GM18519 (cell line): ENCODE results near the gene RFC2.
"Not testable (repeated sequence)": the region's sequence is repeated elsewhere in the genome, so short reads cannot be mapped to it uniquely, and the experiment has no call there.

Source experiments
- ATAC-seq: cut with Tn5 transposase; IDR thresholded peaks from one replicate; pipeline ENCODE4 v1.9.1; 2021; ENCODE audit warnings: mild to moderate bottlenecking, moderate library complexity; ENCODE audit not compliant: unreplicated experiment, low FRiP score

Gene RFC2

DNA sequence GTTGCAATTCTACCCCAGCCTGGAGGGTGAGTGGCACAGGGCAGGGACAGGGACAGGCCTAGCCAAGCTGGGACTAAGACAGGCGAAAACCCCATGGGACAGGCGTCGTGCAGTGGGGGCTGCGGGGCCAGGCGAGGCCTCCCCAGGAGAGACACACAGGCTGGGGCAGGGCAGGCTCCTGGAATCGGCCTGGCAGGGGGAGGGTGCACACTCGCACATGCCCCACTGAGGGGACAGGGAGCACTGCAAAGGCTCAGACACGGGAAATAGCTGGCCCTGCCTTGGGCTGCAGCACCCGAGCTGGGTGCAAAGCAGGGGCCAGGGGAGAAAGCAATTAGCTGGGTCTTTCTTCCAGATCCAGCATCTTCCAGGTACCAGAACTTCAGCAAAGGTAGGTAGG, 34.0 kb downstream of the RFC2 start:
- no peak for ATAC-seq

DNA sequence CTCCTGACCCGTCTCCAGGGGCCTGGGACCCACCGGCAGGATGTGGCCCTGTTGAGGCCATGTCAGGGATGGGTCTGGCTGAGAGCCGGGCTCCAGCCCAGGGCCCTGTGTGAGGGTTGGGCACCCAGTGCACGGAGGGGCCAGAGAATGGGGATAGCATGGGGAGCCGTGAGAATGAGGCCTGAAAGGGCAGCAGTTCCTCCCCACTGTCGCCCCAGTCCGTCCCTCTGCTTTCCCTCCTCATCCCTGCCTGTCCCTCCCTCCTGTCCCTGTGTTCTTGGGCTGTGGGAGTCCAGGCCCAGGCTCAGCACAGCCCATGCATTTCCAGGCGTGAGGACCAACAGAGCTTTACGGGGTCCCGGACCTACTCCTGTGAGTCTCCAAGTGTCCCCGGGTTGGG, 34.8 kb downstream of the RFC2 start:
- ATAC-seq, result no peak

DNA sequence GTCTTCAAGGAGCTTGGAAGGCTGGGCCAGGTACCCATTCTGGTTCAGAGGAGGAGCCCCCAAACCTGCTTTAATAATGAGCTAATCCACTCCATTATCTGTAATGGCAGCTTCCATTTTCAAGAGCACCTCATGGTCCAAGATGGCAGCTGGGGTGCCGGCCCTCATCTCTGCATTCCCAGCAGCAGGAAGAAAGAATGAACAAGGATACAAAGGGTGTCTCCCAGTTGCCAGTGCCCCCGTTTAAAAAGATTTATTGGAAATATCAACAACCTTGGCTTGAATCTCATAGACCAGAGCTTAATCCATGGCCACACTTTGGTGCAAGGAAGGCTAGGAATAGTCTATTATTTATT, 35.9 kb downstream of the RFC2 start:
- ATAC-seq, result no peak

DNA sequence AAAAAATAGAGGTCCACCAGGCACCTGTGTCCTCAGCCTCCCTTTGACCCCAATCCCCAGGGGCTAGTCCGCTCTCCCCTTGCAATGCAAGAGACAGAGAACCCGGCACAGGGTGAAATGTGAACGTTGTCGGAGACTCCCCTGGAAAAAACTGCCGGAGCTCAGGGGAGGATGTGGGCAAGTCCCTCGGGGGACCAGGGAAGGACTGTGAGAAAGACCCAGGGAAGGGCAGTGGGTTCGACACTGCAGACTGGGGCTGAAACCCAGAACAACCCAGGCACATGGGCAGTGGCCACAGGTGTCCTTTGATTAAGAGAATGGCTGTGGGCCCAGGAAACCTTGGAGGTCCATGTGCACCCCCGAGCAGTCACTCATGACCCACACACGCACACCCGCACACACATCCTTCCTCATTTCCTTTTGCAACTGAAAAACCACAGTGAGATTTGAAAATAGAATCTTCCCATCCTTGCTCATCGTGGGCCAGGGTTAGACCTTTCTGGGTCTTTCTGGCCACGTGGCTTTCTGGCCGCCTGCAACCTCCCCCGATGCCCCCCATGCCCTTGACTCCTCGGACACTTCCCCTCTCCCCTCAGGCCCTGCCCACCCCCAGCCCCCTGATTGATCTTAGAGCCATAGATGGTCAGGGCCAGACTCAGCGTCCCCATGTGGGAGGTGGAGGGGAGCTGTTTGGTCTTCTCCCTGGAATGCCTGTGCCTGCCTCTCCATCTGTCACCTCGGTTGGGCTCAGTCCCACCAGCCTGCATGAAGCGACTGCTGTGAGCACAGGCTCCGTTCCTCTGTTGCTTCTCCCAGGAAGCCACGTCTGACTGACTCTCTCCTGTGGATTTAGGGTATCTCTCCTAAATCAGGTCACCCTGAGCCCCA, 36.5 kb downstream of the RFC2 start:
- ATAC-seq, result no peak

DNA sequence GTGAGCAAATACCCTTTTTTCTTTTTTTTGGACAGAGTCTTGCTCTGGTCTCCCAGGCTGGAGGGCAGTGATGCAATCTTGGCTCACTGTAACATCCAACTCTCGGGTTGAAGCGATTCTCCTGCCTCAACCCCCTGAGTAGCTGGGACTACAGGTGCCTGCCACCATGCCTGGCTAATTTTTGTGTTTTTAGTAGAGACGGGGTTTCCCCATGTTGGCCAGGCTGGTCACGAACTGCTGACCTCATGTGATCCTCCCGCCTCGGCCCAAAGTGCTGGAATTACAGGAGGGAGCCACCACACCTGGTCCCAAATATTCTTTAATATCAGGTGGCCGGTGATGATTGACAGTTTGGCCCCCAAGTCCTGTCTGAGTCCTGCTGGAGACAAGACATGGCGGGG, 37.8 kb downstream of the RFC2 start:
- no peak for ATAC-seq

DNA sequence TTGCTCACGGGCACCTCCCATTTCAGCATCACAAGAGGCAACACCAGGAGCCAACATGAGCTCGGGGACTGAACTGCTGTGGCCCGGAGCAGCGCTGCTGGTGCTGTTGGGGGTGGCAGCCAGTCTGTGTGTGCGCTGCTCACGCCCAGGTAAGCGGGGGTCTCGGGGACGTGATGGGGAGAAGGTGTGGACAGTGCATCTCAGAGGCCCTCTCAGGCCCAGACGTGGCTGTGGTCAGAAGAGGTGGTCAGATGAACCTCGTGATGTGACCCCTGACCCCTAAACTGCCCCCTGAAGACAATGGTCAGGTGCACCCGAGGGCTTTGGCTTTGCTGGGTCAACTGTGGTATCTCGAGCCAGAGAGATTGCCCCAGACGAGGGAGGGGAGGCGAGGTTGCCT, 38.3 kb downstream of the RFC2 start:
- no peak for ATAC-seq

DNA sequence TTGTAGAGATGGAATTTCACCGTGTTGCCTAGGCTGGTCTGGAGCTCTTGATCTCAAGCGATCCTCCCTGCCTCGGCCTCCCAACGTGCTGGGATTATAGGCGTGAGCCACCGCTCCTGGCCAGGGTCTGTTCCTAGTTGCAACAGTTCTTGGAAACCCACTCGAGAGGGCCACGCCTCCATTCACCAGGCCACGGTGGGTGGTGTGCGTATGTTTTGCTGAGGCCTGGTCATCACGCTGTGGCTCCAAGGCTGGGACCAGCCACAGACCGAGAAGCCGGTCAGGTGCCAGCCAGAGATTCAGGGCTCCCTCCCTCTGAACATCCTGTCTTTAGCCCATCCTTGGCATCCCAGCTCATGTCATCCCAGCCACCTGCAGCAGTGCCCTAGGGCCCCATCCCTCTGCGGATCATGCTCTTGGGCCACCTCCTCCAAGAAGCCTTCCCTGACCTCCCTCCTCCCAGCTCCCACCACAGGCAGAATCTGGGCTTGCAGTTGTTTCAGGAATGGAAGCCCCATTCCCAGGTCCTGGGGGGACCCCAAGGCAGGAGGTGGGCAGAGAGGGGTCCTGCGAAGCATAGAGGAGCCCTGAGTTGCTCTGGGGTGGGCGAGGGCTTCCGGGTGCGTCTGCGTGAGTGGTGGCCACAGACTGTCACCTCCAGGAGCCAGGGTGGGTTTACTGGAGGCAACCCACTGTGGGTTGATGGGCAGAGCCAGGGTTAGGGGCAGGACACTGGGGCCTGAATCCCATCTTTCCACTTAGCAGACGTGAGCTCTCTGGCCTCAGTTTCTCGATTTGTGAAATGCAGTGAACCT, 39.2 kb downstream of the RFC2 start:
- ATAC-seq, result no peak

DNA sequence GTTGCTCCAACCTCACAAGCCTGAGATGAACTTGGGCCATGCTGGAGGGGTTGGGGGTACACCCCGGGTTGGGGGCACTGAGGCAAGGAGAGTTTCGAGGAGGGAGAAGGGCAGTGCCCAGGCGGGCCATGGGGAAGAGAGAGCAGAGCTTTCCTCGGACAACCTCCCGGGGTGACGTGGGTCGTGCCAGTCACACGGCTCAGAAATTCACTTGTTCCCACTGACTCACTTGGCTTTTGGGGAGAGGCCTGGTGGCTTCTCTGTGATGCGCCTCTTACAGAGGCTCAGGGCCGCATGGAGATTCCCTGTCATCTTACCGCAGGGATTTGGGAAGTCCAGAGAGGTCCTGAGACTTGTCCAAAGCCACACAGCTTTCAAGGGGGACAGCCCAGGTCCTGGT, 41.5 kb downstream of the RFC2 start:
- ATAC-seq, result no peak

DNA sequence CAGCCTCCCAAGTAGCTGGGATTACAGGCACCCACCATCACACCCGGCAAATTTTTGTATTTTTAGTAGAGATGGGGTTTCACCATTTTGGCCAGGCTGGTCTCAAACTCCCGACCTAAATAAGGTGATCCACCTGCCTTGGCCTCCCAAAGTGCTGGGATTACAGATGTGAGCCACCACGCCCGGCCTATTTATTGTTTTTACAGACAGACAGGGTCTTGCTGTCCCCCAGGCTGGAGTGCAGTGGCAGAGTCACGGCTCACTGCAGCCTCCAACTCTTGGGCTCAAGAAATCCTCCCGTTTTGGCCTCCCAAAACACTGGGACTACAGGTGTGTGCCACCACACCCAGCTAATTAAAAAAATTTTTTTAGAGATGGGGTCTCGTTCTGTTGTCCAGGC, 46.0 kb downstream of the RFC2 start:
- ATAC-seq, result not testable (repeated sequence)

DNA sequence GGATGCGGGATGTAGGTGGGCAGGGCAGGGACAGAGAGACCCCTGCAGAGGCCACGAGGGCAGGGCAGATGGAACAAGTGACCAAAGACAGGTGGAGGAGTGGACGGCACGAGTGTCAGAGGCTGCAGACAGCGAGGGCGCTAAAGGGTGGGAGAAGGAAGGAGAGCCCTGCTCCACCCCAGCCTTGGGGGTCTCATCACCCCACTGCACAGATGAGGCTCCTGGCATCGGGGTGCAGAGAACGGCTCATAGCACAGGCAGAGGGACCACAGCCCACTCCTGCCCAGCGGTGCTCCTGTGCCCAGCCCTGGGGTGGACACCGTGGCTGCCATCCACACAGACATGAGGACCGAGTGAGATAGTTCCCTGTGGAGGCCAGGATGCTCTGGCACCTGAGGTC, 46.6 kb downstream of the RFC2 start:
- ATAC-seq, result no peak

DNA sequence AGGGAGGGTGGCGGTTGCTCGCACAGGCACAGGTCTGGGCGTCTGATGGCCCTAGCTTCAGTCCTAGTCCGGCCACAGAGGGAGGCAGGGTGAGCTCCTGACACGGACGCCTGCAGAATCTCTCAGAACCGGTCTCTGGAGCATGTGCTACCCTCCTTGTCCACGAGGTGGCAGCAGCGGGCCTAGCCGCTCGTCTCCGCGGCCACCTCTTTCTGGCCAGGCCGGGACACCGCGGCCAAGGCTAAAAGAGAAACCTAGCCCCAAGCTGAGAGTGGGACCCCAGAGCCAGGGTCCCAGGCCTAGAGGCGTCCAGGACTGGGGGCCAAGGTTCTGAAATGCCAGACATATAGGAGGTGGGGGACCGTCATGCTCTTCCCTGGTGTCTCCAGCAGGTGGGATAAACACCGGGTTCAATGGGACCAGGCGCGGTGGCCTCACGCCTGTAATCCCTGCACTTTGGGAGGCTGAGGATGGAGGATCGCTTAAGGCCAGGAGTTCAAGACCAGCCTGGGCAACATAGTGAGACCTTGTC, 47.5 kb downstream of the RFC2 start:
- no peak for ATAC-seq

DNA sequence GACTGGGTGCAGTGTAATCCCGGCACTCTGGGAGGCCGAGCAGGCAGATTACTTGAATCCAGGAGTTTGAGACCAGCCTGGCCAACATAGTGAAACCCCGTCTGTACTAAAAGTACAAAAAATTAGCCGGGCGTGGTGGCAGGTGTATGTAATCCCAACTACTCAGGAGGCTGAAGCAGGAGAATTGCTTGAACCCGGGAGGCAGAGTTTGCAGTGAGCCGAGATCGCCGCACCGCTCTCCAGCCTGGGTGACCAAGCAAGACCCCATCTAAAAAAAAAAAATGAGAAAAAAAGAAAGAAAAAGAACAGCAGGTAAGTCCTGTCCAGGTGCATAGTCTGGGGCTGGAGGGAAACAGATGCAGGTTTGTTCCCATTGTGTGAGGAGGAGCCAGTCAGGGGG, 48.1 kb downstream of the RFC2 start:
- not testable (repeated sequence) for ATAC-seq

DNA sequence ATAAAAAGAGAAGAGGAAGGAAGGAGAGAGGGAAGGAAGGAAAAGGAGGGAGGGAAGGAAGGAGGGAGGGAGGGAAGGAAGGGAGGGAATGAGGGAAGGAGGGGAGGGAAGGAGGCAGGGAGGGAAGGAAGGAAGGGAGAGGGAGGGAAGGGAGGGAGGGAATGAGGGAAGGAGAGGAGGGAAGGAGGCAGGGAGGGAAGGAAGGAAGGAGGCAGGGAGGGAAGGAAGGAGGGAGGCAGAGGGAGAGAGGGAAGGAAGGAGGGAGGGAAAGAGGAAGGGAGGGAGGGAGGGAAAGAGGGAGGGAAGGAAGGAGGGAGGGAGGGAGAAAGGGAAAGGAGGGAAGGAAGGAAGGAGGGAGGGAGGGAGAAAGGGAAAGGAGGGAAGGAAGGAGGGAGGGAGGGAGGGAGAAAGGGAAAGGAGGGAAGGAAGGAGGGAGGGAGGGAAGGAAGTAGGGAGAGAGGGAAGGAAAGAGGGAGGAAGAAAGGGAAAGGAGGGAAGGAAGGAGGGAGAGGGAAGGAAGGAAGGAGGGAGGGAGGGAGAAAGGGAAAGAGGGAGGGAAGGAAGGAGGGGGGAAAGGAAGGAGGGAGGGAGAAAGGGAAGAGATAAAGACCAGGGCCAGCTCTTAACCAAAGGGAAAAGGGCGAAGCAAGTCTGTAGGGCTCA, 50.1 kb downstream of the RFC2 start:
- ATAC-seq, result no peak

DNA sequence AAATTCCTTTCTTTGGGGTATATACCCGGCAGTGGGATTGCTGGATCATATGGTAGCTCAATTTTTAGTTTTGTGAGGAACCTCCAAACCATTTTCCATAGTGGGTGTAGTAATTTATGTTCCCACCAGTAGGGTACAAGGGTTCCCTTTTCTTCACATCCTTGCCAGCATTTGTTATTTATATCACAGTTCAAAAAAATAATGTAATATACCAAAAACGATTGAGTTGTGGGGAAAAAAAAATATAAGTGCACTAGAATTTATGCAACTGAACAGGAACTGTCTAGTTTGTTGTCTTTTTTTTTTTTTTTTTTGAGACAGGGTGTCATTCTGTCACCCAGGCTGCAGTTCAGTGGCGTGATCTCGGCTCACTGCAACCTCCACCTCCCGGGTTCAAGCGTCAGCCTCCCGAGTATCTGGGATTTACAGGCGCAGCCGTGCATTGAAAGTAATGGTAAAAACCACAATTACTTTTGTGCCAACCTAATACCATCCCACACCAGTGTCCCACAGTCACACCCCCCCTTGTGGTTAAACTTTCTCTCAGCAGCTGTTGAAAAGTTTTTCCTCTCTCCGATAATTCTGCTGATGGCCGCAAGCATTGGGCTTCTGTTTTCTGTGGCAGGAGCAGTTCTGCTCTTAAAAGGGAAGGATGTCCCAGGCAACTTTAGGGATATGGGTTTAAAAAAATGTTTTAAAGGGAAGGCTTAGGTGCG, 51.2 kb downstream of the RFC2 start:
- no peak for ATAC-seq

DNA sequence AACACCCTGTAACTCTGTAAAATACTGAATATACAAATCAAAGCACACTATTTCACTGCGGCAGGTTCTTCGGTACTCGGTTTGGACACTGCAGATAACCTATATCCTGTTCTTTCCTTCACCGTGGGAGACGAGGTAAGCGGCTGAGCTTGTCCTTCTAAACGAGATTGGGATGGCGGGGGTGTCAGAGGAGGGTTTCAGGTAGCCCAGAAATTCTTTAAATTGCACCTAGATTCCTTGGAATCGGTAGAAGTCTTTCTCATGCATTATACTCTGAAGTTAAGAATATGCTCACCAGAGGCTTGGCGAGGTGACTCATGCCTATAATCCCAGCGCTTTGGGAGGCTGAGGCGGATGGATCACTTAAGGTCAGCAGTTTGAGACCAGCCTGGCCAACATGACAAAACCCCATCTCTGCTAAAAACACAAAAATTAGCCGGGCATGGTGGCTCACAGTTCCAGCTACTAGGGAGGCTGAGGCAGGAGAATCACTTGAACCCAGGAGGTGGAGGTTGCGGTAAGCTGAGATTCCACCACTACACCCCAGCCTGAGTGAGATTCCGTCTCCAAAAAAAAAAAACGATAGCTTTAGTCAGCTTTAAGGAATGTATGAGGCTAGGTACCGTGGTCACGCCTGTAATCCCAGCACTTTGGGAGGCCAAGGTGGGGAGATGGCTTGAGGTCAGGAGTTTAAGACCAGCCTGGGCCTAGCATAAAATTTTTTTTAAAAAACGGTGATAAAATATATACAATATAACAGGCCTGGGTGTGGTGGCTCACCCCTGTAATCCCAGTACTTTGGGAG, 54.4 kb downstream of the RFC2 start:
- no peak for ATAC-seq

DNA sequence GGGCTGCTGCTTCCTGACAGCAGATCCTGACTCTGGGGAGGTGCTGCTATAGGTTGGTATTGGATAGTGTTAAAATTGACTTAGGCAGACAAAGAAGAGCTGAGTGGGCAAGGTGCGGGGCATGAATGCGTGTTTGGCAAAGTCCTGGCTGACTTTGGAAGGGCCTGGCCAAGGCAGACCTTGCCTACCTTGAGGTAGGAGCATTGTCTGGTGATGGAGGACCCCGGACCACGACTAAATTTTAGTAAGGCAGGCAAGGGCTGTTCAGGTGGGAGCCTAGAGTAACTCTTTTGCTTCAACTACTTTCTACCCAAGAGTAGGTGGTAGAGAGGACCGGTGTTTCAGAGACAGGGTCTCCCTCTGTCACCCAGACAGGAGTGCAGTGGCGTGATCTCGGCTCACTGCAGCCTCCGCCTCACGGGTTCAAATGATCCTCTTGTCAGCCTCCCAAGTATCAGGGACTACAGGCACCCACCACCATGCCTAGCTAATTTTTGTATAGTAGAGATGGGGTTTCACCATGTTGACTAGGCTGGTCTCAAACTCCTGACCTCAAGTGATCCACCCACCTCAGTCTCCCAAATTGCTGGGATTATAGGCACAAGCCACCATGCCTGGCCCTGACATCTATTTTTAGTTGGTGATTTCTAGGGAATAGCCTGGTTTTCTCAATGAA, 56.6 kb downstream of the RFC2 start:
- ATAC-seq, result no peak

DNA sequence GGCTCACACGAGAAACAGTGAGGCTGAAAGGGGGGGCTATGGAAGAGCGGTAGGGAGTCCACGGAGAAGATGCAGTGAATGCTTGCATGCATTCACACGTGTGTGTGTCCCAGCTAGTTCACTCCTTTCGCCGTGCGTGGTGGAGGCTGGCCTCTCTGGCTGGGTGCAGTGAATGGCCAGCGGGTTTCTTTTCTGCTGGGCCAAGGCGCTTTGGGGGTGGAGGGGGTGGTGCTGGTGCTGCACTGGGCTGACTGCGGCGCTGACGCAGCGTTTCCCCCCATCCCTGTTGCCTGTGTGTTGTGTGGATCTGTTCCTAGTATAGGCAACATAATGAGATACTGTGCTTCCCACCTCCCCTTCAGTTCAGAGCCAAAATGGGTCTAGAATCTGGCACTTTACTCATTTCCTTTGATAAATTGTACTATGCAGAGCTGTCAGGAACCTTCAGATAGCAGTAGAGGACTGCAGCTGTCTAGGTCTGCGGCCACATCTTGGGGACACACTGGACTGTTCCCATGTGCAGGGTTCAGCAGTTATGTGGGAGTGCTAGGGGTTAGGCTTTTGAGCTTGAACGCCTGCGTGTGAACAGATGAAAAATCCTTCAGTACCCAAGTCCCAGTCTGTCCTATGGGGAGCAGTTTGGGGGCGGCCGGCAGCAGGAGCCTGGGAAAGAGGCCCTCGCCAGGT, 58.1 kb downstream of the RFC2 start:
- not testable (repeated sequence) for ATAC-seq

DNA sequence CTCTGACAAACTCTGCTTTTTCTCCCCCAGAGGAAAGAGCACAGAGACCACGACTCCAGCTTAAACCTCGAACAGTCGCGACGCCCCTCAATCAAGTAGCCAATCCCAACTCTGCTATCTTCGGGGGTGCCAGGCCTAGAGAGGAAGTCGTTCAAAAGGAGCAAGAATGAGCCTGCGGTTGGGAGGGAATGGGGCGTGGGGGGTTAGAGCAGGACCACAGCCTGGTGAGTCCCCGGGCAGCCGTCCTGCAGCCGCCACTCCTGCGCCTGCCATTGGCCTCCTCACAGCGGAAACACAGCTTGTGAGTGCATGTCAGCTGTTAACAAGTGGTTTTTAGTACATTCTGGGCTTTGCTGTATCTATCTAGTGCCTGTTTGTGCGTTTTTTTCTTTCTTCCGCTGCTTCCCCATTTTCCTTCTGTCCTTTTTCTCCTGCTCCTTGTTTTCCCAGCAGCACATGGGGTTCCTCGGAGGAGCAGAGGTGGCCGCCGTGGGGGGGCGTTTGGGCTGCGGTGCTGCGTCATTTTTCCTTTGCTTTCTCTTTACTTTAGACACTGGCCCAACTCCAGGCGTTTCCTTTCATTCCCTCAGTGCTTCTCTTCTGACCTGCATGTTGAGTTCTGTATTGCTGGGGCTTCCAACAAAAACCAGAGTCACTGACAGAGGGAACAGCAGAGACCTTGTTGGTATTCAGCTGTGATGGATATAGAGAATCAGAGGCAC, 58.9 kb downstream of the RFC2 start:
- ATAC-seq, result not testable (repeated sequence)
